GM23338 (cell line): ENCODE results near the gene COMTD1. TPM values are rescaled to one million over a fixed set of nuclear protein-coding genes. Genes with fewer than 3 reads are reported as not detected.

Source experiments
- ATAC-seq: fragments of 200-7000 bp; cut with Tn5 transposase; 3 replicates; pipeline ENCODE4 v1.9.1; 2020
- DNase-seq: peaks from one replicate; pipeline ENCODE4 v3.0.0-alpha.2; 2015; ENCODE audit warnings: low spot score
- H2AFZ ChIP-seq: fragments of 200-600 bp; sonication (generic); 2 replicates; pipeline ENCODE4 v1.8.0; 2016; ENCODE audit warnings: antibody characterized with exemption, mild to moderate bottlenecking, moderate library complexity
- H3F3A ChIP-seq: fragments of 200-600 bp; sonication (generic); replicated peaks from 2 replicates; pipeline ENCODE4 v1.8.0; 2017; ENCODE audit warnings: antibody characterized with exemption, mixed run types, low read depth
- H3K27ac ChIP-seq: fragments of 200-600 bp; sonication (generic); 2 replicates; pipeline ENCODE4 v1.6.1; 2016; ENCODE audit warnings: low read depth
- H3K27me3 ChIP-seq: fragments of 200-600 bp; sonication (generic); 2 replicates; pipeline ENCODE4 v1.8.0; 2016; ENCODE audit warnings: mild to moderate bottlenecking, mixed run types, moderate library complexity; ENCODE audit not compliant: insufficient read depth
- H3K36me3 ChIP-seq: fragments of 200-600 bp; sonication (generic); 2 replicates; pipeline ENCODE4 v1.8.0; 2016; ENCODE audit warnings: mild to moderate bottlenecking; ENCODE audit not compliant: insufficient read depth
- H3K4me1 ChIP-seq: fragments of 200-600 bp; sonication (generic); 2 replicates; pipeline ENCODE4 v1.8.0; 2016; ENCODE audit warnings: mild to moderate bottlenecking, moderate library complexity; ENCODE audit not compliant: insufficient read depth
- H3K4me2 ChIP-seq: fragments of 200-600 bp; sonication (generic); 2 replicates; pipeline ENCODE4 v1.7.1; 2017; ENCODE audit warnings: mixed run types
- H3K4me3 ChIP-seq: fragments of 200-600 bp; sonication (generic); 2 replicates; pipeline ENCODE4 v1.6.1; 2016; ENCODE audit warnings: mixed run types
- H3K79me2 ChIP-seq: fragments of 200-600 bp; sonication (generic); replicated peaks from 2 replicates; pipeline ENCODE4 v1.8.0; 2017; ENCODE audit warnings: mild to moderate bottlenecking; ENCODE audit not compliant: insufficient read depth
- H3K9me2 ChIP-seq: fragments of 200-600 bp; sonication (generic); 2 replicates; pipeline ENCODE4 v1.8.0; 2017; ENCODE audit not compliant: insufficient read depth
- H4K20me1 ChIP-seq: fragments of 200-600 bp; sonication (generic); replicated peaks from 2 replicates; pipeline ENCODE4 v1.8.0; 2017; ENCODE audit warnings: mild to moderate bottlenecking; ENCODE audit not compliant: insufficient read depth
- H3K27ac Mint-ChIP-seq: 2 replicates; pipeline ENCODE4 v1.8.0; 2020; ENCODE audit warnings: inconsistent platforms, mild to moderate bottlenecking, moderate library complexity, mixed read lengths
- H3K27me3 Mint-ChIP-seq: 3 replicates; pipeline ENCODE4 v1.8.0; 2022; ENCODE audit warnings: low read depth, mild to moderate bottlenecking, moderate library complexity, mixed read lengths, inconsistent platforms; ENCODE audit not compliant: insufficient read depth, poor library complexity
- H3K36me3 Mint-ChIP-seq: 3 replicates; pipeline ENCODE4 v1.8.0; 2021; ENCODE audit warnings: low read depth, mild to moderate bottlenecking, inconsistent platforms, moderate library complexity, mixed read lengths
- H3K4me1 Mint-ChIP-seq: 3 replicates; pipeline ENCODE4 v1.8.0; 2020; ENCODE audit warnings: mild to moderate bottlenecking, inconsistent platforms, mixed read lengths
- H3K4me3 Mint-ChIP-seq: 3 replicates; pipeline ENCODE4 v1.8.0; 2021; ENCODE audit warnings: moderate library complexity, mild to moderate bottlenecking, inconsistent platforms, mixed read lengths
- H3K9me3 Mint-ChIP-seq: 3 replicates; pipeline ENCODE4 v1.8.0; 2020; ENCODE audit warnings: moderate library complexity, mild to moderate bottlenecking, inconsistent platforms, mixed read lengths
- CREB1 ChIP-seq: fragments of 250-450 bp; sonication (Bioruptor Pico); IDR thresholded peaks from 2 replicates; pipeline ENCODE4 v1.5.0; 2020; ENCODE audit warnings: low read depth, mild to moderate bottlenecking, moderate library complexity
- ETS1 ChIP-seq: IDR thresholded peaks from 2 replicates; pipeline ENCODE4 v1.6.1; 2016; ENCODE audit warnings: antibody characterized with exemption
- EZH2 ChIP-seq: fragments of 200-600 bp; sonication (generic); IDR thresholded peaks from one replicate; pipeline ENCODE4 v1.8.0; 2017; ENCODE audit warnings: antibody characterized with exemption, mild to moderate bottlenecking, low read depth; ENCODE audit not compliant: unreplicated experiment
- EZH2phosphoT487 ChIP-seq: fragments of 200-600 bp; sonication (generic); IDR thresholded peaks from one replicate; pipeline ENCODE4 v1.8.1; 2018; ENCODE audit warnings: antibody characterized with exemption; ENCODE audit not compliant: unreplicated experiment
- JUNB ChIP-seq: IDR thresholded peaks from one replicate; pipeline ENCODE4 v1.6.1; 2016; ENCODE audit warnings: antibody characterized with exemption; ENCODE audit not compliant: unreplicated experiment
- NANOG ChIP-seq: IDR thresholded peaks from 2 replicates; pipeline ENCODE4 v1.6.1; 2016; ENCODE audit warnings: antibody characterized with exemption, borderline replicate concordance
- POLR2AphosphoS5 ChIP-seq: IDR thresholded peaks from 2 replicates; pipeline ENCODE4 v1.6.1; 2016; ENCODE audit warnings: antibody characterized with exemption, low read depth
- STAT1 ChIP-seq: IDR thresholded peaks from one replicate; pipeline ENCODE4 v1.6.1; 2016; ENCODE audit warnings: antibody characterized with exemption; ENCODE audit not compliant: unreplicated experiment
- ZNF114 ChIP-seq: fragments of 250-450 bp; sonication (Bioruptor Pico); IDR thresholded peaks from 2 replicates; pipeline ENCODE4 v1.5.0; 2020; ENCODE audit warnings: mild to moderate bottlenecking, moderate library complexity
- ZNF331 ChIP-seq: fragments of 250-450 bp; sonication (Bioruptor Pico); IDR thresholded peaks from 2 replicates; pipeline ENCODE4 v1.5.0; 2020; ENCODE audit warnings: low read depth, mild to moderate bottlenecking, moderate library complexity
- polyA plus RNA-seq: library from polyadenylated mRNA; unstranded; fragments of >200 nt; fragmentation: Nextera tagmentation; extraction: Ambion mirVana; gene quantifications from 2 replicates; pipeline ENCODE4 v1.2.1, GENCODE V29; 2016
- total RNA-seq: library from RNA; depleted of rRNA; stranded (reverse); fragments of >200 nt; shearing (Covaris generic); gene quantifications from 2 replicates; pipeline ENCODE4 v1.2.3, GENCODE V29; 2014
- TF ChIP-seq, protein P1 (sequence below): IDR thresholded peaks from one replicate; pipeline ENCODE4 v1.6.1; 2018; ENCODE audit warnings: antibody characterized with exemption; ENCODE audit not compliant: unreplicated experiment
- TF ChIP-seq, protein P2 (sequence below), 2 experiments: fragments of 200-600 bp in 1 of 2; sonication (generic) in 1 of 2; conservative IDR thresholded peaks; 2 replicates each; pipeline versions ENCODE4 v1.5.1 to v1.6.1; 2016 to 2017; ENCODE audit warnings: antibody characterized with exemption in 2 of 2, low read depth in 2 of 2, mild to moderate bottlenecking in 2 of 2, moderate library complexity in 1 of 2

COMTD1 gene
- total and polyA plus RNA-seq, 2 experiments from 2014 or later = 40.0 to 46.7 TPM

DNA sequence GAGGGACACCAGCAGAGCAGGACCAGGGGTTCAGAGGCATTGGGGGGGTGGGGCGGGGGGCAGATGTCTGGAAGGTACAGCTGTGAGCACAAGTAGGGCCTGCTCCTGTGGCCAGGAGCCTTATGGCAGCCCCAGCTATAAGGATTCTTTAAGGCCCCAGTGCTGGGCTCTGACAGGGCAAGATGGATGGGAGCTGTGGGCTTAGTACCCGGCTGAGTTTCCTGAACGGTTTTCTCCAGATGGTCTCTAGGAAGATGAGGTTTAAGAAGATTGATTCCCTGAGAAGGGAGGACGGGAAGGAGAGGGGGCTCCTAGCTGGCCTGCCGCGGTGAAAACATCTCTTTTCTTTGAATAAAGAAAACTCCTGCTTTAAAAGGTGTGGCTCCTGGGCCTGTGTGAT lies 30.1 kb upstream of the COMTD1 start:
- Mint-ChIP-seq H3K27ac (no peak overlapping the region), H3K4me3 (no peak overlapping the region), H3K4me1 (peaks cover 3% of the 10 kb centered on the region; the same call in 2 of the 3 replicates), H3K9me3 (peaks cover 3% of the 10 kb centered on the region; the same call in 1 of the 3 replicates), H3K27me3 (peaks cover 8% of the 10 kb centered on the region), H3K36me3 (no peaks in the 10 kb centered on the region)
- Histone ChIP-seq H3K4me1 (no peaks in the 10 kb centered on the region), H3K4me3 (no peak overlapping the region), H3K9me2 (no peaks in the 10 kb centered on the region), H4K20me1 (no peaks in the 10 kb centered on the region), H3K4me2 (no peak overlapping the region), H3K79me2 (no peaks in the 10 kb centered on the region), H3K36me3 (no peaks in the 10 kb centered on the region), H3K27me3 (no peaks in the 10 kb centered on the region), H2AFZ (no peak overlapping the region), H3K27ac (no peak overlapping the region), H3F3A (no peaks in the 10 kb centered on the region)
- no peak for DNase-seq
- no peak for ATAC-seq
- TF ChIP-seq ZNF114 (CRISPR knock-in tag) (no peak), STAT1 (no peak), JUNB (no peak), POLR2AphosphoS5 (no peak), ZNF331 (no peak), CREB1 (CRISPR knock-in tag) (no peak), ETS1 (no peak)
- TF ChIP-seq, protein P1, sequence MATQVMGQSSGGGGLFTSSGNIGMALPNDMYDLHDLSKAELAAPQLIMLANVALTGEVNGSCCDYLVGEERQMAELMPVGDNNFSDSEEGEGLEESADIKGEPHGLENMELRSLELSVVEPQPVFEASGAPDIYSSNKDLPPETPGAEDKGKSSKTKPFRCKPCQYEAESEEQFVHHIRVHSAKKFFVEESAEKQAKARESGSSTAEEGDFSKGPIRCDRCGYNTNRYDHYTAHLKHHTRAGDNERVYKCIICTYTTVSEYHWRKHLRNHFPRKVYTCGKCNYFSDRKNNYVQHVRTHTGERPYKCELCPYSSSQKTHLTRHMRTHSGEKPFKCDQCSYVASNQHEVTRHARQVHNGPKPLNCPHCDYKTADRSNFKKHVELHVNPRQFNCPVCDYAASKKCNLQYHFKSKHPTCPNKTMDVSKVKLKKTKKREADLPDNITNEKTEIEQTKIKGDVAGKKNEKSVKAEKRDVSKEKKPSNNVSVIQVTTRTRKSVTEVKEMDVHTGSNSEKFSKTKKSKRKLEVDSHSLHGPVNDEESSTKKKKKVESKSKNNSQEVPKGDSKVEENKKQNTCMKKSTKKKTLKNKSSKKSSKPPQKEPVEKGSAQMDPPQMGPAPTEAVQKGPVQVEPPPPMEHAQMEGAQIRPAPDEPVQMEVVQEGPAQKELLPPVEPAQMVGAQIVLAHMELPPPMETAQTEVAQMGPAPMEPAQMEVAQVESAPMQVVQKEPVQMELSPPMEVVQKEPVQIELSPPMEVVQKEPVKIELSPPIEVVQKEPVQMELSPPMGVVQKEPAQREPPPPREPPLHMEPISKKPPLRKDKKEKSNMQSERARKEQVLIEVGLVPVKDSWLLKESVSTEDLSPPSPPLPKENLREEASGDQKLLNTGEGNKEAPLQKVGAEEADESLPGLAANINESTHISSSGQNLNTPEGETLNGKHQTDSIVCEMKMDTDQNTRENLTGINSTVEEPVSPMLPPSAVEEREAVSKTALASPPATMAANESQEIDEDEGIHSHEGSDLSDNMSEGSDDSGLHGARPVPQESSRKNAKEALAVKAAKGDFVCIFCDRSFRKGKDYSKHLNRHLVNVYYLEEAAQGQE = no peak

- H3K9me3 Mint-ChIP-seq = peaks cover 5% of the 10 kb centered on the region; the same call in 1 of the 3 replicates
- H3K27me3 Mint-ChIP-seq = peaks cover 8% of the 10 kb centered on the region
- no peaks in the 10 kb centered on the region for H3K9me2 ChIP-seq
- no peak overlapping the region for H3K4me3 ChIP-seq
- no peak overlapping the region for H2AFZ ChIP-seq
- DNase-seq (no peak), ATAC-seq (no peak)
- H3K4me1 Mint-ChIP-seq = peaks cover 3% of the 10 kb centered on the region; the same call in 2 of the 3 replicates
- H3K36me3 ChIP-seq = no peaks in the 10 kb centered on the region
- H3K4me2 ChIP-seq = no peak overlapping the region
- H3K4me1 ChIP-seq = no peaks in the 10 kb centered on the region
- H4K20me1 ChIP-seq = no peaks in the 10 kb centered on the region
- no peak overlapping the region for H3K4me3 Mint-ChIP-seq
- no peak for TF ChIP-seq NANOG
- no peak for TF ChIP-seq CREB1 (CRISPR knock-in tag)
- TF ChIP-seq JUNB = no peak
- no peak for TF ChIP-seq EZH2
- no peak for TF ChIP-seq EZH2phosphoT487
- TF ChIP-seq, protein P1 = no peak
- TF ChIP-seq ZNF114 (CRISPR knock-in tag) = no peak
- TF ChIP-seq, protein P2, sequence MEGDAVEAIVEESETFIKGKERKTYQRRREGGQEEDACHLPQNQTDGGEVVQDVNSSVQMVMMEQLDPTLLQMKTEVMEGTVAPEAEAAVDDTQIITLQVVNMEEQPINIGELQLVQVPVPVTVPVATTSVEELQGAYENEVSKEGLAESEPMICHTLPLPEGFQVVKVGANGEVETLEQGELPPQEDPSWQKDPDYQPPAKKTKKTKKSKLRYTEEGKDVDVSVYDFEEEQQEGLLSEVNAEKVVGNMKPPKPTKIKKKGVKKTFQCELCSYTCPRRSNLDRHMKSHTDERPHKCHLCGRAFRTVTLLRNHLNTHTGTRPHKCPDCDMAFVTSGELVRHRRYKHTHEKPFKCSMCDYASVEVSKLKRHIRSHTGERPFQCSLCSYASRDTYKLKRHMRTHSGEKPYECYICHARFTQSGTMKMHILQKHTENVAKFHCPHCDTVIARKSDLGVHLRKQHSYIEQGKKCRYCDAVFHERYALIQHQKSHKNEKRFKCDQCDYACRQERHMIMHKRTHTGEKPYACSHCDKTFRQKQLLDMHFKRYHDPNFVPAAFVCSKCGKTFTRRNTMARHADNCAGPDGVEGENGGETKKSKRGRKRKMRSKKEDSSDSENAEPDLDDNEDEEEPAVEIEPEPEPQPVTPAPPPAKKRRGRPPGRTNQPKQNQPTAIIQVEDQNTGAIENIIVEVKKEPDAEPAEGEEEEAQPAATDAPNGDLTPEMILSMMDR (conservative IDR thresholded peaks at IDR 0.05; ENCODE audit: low read depth in 2 of 2) = no peak
- H3K36me3 Mint-ChIP-seq = 0 out of 3 replicates have a peak, but pooled peaks cover 2% of the 10 kb centered on the region
- no peak overlapping the region for H3K27ac Mint-ChIP-seq
- no peaks in the 10 kb centered on the region for H3K27me3 ChIP-seq
- no peaks in the 10 kb centered on the region for H3F3A ChIP-seq
- no peaks in the 10 kb centered on the region for H3K79me2 ChIP-seq
- no peak overlapping the region for H3K27ac ChIP-seq
Measured at GRCh38 chr10:75263806-75264205, 28.0 kb upstream of the COMTD1 start.
